ENCODE results near the gene UTY.

DNA sequence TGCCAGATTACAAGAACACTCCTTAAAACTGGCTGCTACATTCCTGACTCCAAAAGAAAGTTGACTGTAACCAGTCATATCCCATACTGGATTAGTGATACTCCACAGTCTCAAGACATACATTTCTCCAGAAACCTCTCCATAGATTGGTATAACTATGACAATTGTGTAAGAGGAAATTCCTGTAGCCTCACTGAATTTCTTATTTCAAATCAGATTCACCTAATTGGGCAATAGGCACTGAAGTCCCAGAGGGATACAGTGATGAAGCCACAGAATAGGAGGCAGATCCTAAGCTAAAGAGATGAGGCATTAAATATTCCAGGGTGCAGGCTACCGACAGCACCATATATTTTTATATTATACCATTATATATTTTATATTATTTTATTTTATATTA, 39.0 kb downstream of the UTY start:
- TF ChIP-seq RAD21 (IDR thresholded peaks at IDR 0.05 in 1 of 2, conservative IDR thresholded peaks at IDR 0.05 in 1 of 2; ENCODE audit: low read depth in 2 of 2, low read length in 2 of 2) (no peak), BRCA1 (IDR thresholded peaks at IDR 0.05; ENCODE audit: low read depth, low read length) (no peak), GTF2F1 (IDR thresholded peaks at IDR 0.05; ENCODE audit: borderline replicate concordance, low read depth, low read length) (no peak), CTBP2 (IDR thresholded peaks at IDR 0.05; ENCODE audit: borderline replicate concordance, insufficient read depth, insufficient read length, low read length) (no peak), CREB1 (IDR thresholded peaks at IDR 0.05) (no peak)
- TF ChIP-seq, protein P1, sequence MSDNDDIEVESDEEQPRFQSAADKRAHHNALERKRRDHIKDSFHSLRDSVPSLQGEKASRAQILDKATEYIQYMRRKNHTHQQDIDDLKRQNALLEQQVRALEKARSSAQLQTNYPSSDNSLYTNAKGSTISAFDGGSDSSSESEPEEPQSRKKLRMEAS (IDR thresholded peaks at IDR 0.05), result no peak
- TF ChIP-seq, protein P2, sequence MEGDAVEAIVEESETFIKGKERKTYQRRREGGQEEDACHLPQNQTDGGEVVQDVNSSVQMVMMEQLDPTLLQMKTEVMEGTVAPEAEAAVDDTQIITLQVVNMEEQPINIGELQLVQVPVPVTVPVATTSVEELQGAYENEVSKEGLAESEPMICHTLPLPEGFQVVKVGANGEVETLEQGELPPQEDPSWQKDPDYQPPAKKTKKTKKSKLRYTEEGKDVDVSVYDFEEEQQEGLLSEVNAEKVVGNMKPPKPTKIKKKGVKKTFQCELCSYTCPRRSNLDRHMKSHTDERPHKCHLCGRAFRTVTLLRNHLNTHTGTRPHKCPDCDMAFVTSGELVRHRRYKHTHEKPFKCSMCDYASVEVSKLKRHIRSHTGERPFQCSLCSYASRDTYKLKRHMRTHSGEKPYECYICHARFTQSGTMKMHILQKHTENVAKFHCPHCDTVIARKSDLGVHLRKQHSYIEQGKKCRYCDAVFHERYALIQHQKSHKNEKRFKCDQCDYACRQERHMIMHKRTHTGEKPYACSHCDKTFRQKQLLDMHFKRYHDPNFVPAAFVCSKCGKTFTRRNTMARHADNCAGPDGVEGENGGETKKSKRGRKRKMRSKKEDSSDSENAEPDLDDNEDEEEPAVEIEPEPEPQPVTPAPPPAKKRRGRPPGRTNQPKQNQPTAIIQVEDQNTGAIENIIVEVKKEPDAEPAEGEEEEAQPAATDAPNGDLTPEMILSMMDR (IDR thresholded peaks at IDR 0.05; ENCODE audit: control extremely low read depth in 1 of 3, insufficient read depth in 1 of 3, low read depth in 1 of 3, low read length in 3 of 3), result no peak
- TF ChIP-seq, protein P3, sequence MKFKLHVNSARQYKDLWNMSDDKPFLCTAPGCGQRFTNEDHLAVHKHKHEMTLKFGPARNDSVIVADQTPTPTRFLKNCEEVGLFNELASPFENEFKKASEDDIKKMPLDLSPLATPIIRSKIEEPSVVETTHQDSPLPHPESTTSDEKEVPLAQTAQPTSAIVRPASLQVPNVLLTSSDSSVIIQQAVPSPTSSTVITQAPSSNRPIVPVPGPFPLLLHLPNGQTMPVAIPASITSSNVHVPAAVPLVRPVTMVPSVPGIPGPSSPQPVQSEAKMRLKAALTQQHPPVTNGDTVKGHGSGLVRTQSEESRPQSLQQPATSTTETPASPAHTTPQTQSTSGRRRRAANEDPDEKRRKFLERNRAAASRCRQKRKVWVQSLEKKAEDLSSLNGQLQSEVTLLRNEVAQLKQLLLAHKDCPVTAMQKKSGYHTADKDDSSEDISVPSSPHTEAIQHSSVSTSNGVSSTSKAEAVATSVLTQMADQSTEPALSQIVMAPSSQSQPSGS (IDR thresholded peaks at IDR 0.05; ENCODE audit: low read length), result no peak
- TF ChIP-seq, protein P4, sequence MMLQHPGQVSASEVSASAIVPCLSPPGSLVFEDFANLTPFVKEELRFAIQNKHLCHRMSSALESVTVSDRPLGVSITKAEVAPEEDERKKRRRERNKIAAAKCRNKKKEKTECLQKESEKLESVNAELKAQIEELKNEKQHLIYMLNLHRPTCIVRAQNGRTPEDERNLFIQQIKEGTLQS (IDR thresholded peaks at IDR 0.05; ENCODE audit: insufficient read depth, low read depth, low read length), result no peak

Data from H1 (cell line).